GM18511 (cell line): ENCODE results near the gene C12orf54.
"Not testable (repeated sequence)": the region's sequence is repeated elsewhere in the genome, so short reads cannot be mapped to it uniquely, and the experiment has no call there.

Experiments used
- ATAC-seq: cut with Tn5 transposase; IDR thresholded peaks from one replicate; pipeline ENCODE4 v1.9.1; 2021; ENCODE audit warnings: mild to moderate bottlenecking, moderate library complexity; ENCODE audit not compliant: unreplicated experiment

The C12orf54 gene

GRCh38 chr12:48482198-48482597 lies at the start of gene C12orf54:
C12orf54 (plus strand) TSS chr12:48482498; CDS start chr12:48483297, 799 bp downstream.
- no peak for ATAC-seq

- not testable (repeated sequence) for ATAC-seq
Measured at GRCh38 chr12:48434016-48434415, 48.3 kb upstream of the C12orf54 start.

- ATAC-seq: no peak
Measured at GRCh38 chr12:48441069-48441468, 41.2 kb upstream of the C12orf54 start.

GRCh38 chr12:48442179-48442847 lies 40.0 kb upstream of the C12orf54 start:
- ATAC-seq: no peak

GRCh38 chr12:48445538-48445937 lies 36.8 kb upstream of the C12orf54 start:
- ATAC-seq: no peak

GRCh38 chr12:48446161-48446776 lies 36.0 kb upstream of the C12orf54 start:
- no peak for ATAC-seq

- ATAC-seq: no peak
Measured at GRCh38 chr12:48447755-48448154, 34.5 kb upstream of the C12orf54 start.

- ATAC-seq: no peak
Measured at GRCh38 chr12:48451372-48451771, 30.9 kb upstream of the C12orf54 start.

GRCh38 chr12:48452961-48453360 lies 29.3 kb upstream of the C12orf54 start:
- ATAC-seq: not testable (repeated sequence)

GRCh38 chr12:48454667-48455066 lies 27.6 kb upstream of the C12orf54 start:
- no peak for ATAC-seq

- ATAC-seq: no peak
Measured at GRCh38 chr12:48455116-48455515, 27.2 kb upstream of the C12orf54 start.

- ATAC-seq: no peak
Measured at GRCh38 chr12:48459259-48459658, 23.0 kb upstream of the C12orf54 start.

- ATAC-seq: not testable (repeated sequence)
Measured at GRCh38 chr12:48469027-48469426, 13.3 kb upstream of the C12orf54 start.

- ATAC-seq: no peak
Measured at GRCh38 chr12:48472259-48472658, 10.0 kb upstream of the C12orf54 start, which contains the start of gene ANP32D. ANP32D (plus strand) TSS chr12:48472559; CDS start chr12:48472665, 106 bp downstream.

- no peak for ATAC-seq
Measured at GRCh38 chr12:48473061-48473460, 9.2 kb upstream of the C12orf54 start.

GRCh38 chr12:48474497-48474896 lies 7.8 kb upstream of the C12orf54 start:
- ATAC-seq: not testable (repeated sequence)

- no peak for ATAC-seq
Measured at GRCh38 chr12:48482930-48483329, 632 bp downstream of the C12orf54 start.

- no peak for ATAC-seq
Measured at GRCh38 chr12:48486261-48486660, 4.0 kb downstream of the C12orf54 start.

GRCh38 chr12:48486679-48487078 lies 4.4 kb downstream of the C12orf54 start:
- no peak for ATAC-seq

- peak; percentile 99 for ATAC-seq
Measured at GRCh38 chr12:48489012-48489411, 6.7 kb downstream of the C12orf54 start.

GRCh38 chr12:48489456-48489855 lies 7.2 kb downstream of the C12orf54 start:
- peak; percentile 3 for ATAC-seq

GRCh38 chr12:48500281-48500680 lies 18.0 kb downstream of the C12orf54 start:
- not testable (repeated sequence) for ATAC-seq
